Caki2 (cell line): Measurements from ENCODE around the gene HELZ. TPM values are rescaled to one million over a fixed set of nuclear protein-coding genes. Genes with fewer than 3 reads are reported as not detected.
"Not testable (repeated sequence)": the region's sequence is repeated elsewhere in the genome, so short reads cannot be mapped to it uniquely, and the experiment has no call there.

Experiments used
- DNase-seq: peaks from one replicate; pipeline ENCODE4 v3.0.0-alpha.2; 2015; ENCODE audit warnings: low read depth
- in situ Hi-C: cut with HindIII; loops from 2 replicates; pipeline ENCODE4 v1.10.0; 2016; ENCODE audit warnings: low sequenced_read_pairs, low pct_unique_long_range_greater_than_20kb, mixed read lengths
- total RNA-seq: library from RNA; depleted of rRNA; stranded (reverse); fragments of >200 nt; shearing (Covaris generic); gene quantifications from 2 replicates; pipeline ENCODE4 v1.2.3, GENCODE V29; 2014; ENCODE audit warnings: low replicate concordance

The HELZ gene
- total RNA-seq, 1 experiment from 2014 or later, result 21.5 TPM

- DNase-seq, in situ Hi-C loops: not testable (repeated sequence)
These were observed 26.2 kb upstream of the HELZ start for GRCh38 chr17:67271187-67271586.

DNA sequence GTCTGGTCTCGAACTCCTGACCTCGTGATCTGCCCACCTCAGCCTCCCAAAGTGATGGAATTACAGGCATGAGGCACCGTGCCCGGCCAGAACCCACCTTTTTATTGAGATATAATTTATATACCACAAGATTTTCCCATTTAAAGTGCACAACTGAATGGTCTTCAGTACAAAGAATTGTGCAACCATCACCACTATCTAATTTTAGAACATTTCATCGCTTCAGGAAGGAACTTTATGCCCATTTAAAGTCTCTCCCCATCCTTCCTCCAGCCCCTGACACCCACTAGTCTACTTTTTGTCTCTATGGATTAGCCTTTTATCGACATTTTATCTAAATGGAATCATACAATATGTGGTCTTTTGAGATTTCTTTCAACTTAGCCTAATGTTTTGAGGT is 25.4 kb upstream of the HELZ start:
- in situ Hi-C loops, result no loop called here
- DNase-seq, result no peak

- in situ Hi-C loops, result no loop called here
These were observed 21.5 kb upstream of the HELZ start for GRCh38 chr17:67266496-67266895.

DNA sequence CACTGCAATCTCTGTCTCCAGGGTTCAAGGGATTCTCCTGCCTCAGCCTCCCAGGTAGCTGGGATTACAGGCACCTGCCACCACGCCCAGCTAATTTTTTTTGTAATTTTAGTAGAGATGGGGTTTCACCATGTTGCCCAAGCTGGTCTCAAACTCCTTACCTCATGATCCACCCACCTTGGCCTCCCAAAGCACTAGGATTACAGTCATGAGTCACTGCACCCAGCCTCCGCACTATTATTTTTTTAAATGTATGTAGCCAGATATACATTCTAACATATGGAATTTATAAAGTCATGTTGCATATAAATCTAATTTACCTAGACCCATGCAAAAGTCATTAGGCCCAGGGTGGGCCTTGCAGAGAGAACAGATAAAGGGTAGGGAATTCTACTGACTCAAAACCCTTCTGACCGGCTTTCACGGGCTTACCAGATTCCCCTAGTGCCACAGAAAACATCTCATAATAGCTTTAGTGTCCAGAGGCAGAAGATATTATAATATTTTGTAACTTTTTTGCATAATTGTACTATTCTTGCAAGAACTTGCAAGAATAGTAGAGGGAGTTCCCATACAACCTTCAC is 20.5 kb upstream of the HELZ start:
- in situ Hi-C loops, result no loop called here
- no peak for DNase-seq

More at GRCh38 chr17:67266496-67266895, 21.5 kb upstream of the HELZ start:
- no peak for DNase-seq

DNA sequence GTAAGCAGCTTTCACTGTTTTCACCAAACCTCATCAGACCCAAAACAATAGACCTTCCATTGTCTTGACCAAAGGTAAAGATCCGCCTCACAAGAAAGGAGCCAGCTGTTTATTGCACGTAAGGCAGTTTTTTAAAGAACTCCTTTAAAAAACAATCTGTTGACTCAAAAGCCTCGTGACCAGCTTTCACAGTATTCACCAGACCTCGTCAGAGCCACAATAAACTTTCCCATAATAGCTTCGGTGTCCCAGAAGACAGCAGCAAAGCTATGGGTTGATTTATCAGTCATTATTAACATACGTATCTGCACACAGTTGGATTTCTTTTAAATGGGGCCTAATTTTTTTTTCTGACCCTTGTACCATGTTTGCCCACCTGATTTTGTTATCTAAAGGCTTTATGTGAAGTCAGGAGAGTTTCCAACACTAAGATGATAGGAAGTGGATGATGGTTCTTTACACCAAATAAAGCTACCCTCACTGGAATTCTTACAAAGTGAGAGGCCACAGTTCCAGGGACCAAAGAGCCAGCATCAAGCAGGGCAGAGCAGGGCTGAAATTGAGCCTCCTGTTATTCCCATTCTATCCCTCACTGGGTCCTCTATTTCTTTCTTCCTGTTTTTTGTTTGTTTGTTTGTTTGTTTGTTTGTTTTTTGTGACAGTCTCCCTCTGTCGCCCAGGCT is 17.6 kb upstream of the HELZ start:
- in situ Hi-C loops, result no loop called here
- no peak for DNase-seq

DNA sequence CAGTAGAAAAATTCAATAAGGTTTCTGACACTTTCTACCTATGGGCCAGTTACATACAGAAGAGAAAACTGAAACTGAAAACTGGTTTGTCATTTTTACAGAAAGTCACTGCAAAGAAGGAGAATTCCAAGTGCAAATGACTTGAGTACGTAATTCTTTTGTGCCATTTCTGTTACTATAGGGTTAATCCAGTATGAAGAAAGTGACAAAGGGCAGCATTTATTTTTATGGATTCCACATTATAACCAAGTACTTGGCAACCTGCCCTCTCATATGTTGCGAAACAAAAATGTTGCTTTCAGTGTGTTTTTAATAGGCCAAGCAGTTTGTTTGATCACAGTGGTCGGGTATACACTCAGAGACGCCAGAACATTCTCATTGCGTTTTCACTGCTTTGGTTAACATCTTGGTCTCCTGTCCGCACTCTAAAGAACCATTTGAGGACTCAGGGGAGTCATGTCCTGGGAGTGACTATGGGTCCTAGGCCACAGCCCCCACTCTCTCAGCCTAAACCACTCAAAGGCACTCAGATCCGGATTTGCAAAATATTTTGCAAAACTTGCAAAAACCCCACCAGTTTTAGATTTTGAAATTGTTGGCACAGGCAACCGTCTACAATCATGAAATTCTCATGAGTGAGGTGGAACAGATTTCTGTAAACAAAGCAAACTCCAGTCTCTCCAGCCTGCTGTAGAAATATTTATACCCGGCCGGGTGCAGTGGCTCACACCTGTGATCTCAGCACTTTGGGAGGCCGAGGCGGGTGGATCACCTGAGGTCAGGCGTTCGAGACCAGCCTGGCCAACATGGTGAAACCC is 15.4 kb upstream of the HELZ start:
- in situ Hi-C loops, result no loop called here
- no peak for DNase-seq

- DNase-seq, result no peak
- in situ Hi-C loops, result no loop called here
These were observed 13.9 kb upstream of the HELZ start for GRCh38 chr17:67258821-67259468.

- in situ Hi-C loops, result no loop called here
- no peak for DNase-seq
These were observed 11.2 kb upstream of the HELZ start for GRCh38 chr17:67256075-67256732.

- no peak for DNase-seq
- in situ Hi-C loops, result no loop called here
These were observed 8.4 kb upstream of the HELZ start for GRCh38 chr17:67253384-67253783.

DNA sequence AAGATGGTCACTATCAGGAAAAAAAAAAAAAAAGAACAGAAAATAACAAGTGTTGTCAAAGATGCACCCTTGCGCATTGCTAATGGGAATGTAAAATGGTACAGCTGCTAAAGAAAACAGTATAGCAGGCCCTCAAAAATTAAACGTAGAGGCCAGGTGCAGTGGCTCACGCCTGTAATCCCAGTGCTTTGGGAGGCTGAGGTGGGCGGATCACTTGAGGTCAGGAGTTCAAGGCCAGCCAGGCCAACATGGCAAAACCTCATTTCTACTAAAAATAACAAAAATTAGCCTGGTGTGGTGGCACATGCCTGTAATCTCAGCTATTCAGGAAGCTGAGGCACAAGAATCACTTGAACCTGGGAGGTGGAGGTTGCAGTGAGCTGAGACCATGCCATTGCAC is 6.6 kb upstream of the HELZ start:
- in situ Hi-C loops, DNase-seq: not testable (repeated sequence)

DNA sequence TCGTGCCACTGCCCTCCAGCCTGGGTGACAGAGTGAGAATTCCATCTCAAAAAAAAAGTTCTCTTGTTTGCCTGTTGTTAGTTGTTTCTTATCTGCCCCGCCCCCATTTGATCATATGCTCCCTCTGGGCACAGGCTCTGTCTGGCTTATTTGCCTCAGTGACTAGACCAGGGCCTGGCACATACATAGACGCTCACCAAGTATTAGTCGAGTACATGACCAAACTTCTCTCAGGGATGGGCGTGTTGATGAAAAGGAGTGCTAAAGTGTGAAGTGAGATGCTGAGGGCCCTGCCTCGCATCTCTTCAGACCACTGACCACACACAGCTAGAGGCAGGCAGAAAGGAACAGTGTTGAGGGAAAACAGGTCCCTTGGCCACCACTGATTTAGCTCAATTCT is 3.3 kb upstream of the HELZ start:
- in situ Hi-C loops, result no loop called here
- no peak for DNase-seq

GRCh38 chr17:67247416-67247900 is 2.5 kb upstream of the HELZ start:
- in situ Hi-C loops, result no loop called here
- DNase-seq, result no peak

DNA sequence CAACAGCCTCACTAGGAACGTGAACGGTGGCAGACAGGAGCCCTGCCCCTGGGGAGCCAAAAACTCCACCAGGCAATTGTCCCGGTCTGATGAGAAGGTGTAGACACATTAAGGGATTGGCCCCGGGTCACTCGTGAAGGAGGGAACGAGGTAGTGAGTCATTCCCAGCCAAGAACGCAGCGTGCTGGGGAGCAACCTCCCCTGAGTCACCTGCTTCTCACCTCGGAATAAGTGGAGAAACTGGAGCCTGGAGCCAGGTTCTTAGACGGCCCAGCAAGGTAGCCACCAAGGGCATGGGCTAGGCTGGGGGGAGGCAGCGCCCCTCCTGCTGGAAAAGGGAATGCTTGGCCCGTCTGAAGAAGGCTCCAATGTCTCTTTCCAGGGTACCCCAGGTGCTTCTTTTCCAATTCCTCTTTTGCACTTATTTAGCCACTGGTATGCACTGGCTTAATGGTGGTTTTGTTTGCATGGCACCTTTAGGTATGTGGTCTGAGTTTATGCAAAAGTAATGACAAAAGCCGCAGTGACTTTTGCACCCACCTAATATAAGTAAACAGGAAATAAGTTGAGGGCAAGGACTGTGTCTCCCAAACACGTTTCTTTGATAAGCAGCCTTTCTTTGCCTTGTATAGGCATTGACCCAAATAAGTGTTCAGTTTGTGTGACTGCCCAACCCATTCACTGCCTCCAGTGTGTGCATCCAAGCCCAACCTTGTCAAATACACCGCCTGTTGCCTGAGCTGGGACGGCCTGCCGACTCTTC is 1.8 kb upstream of the HELZ start:
- in situ Hi-C loops, result no loop called here
- DNase-seq, result peak; percentile 81

GRCh38 chr17:67246403-67246652 is 1.3 kb upstream of the HELZ start:
- DNase-seq, result no peak
- in situ Hi-C loops, result no loop called here

DNA sequence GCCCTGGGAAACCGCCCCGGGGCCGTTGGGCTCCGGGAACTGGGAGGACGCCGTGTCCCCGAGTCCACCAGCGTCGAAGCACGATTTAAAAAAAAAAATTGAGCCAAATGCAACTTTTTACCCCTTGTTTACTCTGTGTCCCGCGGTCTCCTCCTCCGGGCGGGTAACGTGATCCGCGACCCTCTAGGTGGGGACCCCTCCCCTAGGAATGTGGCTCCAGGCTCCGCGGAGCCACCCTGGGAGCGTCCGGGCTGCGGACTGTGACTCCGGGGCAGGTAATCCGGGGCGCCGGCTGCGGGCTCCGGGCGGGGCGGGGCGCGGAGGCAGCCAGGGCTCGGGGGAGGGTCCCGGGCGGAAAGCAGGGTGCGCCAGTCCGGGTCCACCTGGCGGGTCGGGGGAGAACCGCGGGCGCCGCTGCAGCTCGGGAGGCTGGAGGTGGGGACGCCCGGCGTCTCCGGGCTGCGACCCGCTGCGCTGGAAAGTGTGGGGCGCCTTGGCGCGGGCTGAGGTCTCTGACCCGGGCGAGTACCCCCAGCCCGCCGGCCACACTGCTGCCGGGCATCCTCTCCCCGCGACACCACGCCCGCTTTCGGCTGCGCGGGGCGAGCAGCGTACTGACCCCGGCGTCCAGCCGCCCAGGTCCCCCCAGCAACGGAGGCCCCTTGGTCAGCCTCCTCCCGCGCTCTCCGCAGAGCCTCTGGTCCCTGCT is 852 bp upstream of the HELZ start:
- peak; percentile 24 for DNase-seq
- in situ Hi-C loops, result no loop called here

- in situ Hi-C loops, result no loop called here
- DNase-seq, result peak; percentile 63
These were observed 444 bp downstream of the HELZ start for GRCh38 chr17:67244431-67245072.

DNA sequence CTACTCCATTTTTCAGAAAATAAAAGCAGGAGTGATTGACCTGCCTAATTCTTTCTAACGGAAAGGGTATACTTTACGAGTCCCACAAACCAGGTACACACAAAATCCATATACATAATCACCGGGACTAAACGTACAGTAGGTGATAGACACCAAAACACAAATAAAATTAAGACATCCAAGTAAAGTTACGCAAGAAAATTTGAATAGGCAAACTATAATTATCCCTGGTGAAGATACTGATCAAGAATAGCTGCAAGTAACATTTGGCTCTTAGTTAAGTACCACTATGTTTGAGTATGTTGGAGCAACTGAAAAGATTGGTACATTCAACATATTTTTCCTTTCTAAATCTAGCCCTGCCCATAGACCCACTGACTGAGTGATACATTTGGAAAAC is 1.7 kb downstream of the HELZ start:
- DNase-seq, result no peak
- in situ Hi-C loops, result no loop called here
